DMS53 treated with DMSO at 0.1 percent for 48 hours (cell line): ENCODE measurements around the gene MIOX.

ENCODE experiments used
- DNase-seq: peaks from one replicate; lab custom pipeline; 2025; ENCODE audit not compliant: unreplicated experiment; lab: John Stamatoyannopoulos, UW

The MIOX gene

GRCh38 chr22:50473088-50473487 is 13.6 kb upstream of the MIOX start:
- no peak for DNase-seq

GRCh38 chr22:50473855-50474671 is 12.6 kb upstream of the MIOX start:
- no peak for DNase-seq

- DNase-seq: peak; percentile 56
These were observed 11.7 kb upstream of the MIOX start, which contains the start of gene SBF1 for GRCh38 chr22:50474710-50475651. Gene SBF1 (minus strand): TSS chr22:50475035. CDS start chr22:50474840, 195 bp downstream.

- DNase-seq: no peak
These were observed 11.0 kb upstream of the MIOX start for GRCh38 chr22:50475652-50476002.

GRCh38 chr22:50476868-50477267 is 9.8 kb upstream of the MIOX start:
- no peak for DNase-seq

GRCh38 chr22:50477923-50478322 is 8.7 kb upstream of the MIOX start:
- DNase-seq: no peak

GRCh38 chr22:50479721-50480120 is 6.9 kb upstream of the MIOX start:
- DNase-seq: no peak

- DNase-seq: no peak
These were observed 5.6 kb upstream of the MIOX start for GRCh38 chr22:50481045-50481439.

- DNase-seq: no peak
These were observed 5.1 kb upstream of the MIOX start, which contains the start of gene ADM2 for GRCh38 chr22:50481440-50482106. Gene ADM2 (plus strand): TSS chr22:50481543. CDS start chr22:50481848, 305 bp downstream.

GRCh38 chr22:50482107-50483074 is 4.3 kb upstream of the MIOX start:
- DNase-seq: no peak

GRCh38 chr22:50483106-50483505 is 3.6 kb upstream of the MIOX start:
- no peak for DNase-seq

GRCh38 chr22:50483556-50483955 is 3.1 kb upstream of the MIOX start:
- DNase-seq: no peak

GRCh38 chr22:50483977-50484853 is 2.4 kb upstream of the MIOX start:
- no peak for DNase-seq

- peak; percentile 20 for DNase-seq
These were observed 1.2 kb upstream of the MIOX start for GRCh38 chr22:50485221-50486131.

GRCh38 chr22:50487290-50488005 is 789 bp downstream of the MIOX start:
- DNase-seq: no peak

- DNase-seq: no peak
These were observed 1.5 kb downstream of the MIOX start for GRCh38 chr22:50488006-50488677.

- DNase-seq: no peak
These were observed 2.2 kb downstream of the MIOX start for GRCh38 chr22:50488886-50489285.
